Measurements from ENCODE around the gene NRROS. TPM values are rescaled to one million over a fixed set of nuclear protein-coding genes. Genes with fewer than 3 reads are reported as not detected.

NRROS gene
- total RNA-seq, 1 experiment from 2014 or later = 1.5 TPM

GRCh38 chr3:196599734-196600128 lies 39.8 kb upstream of the NRROS start:
- no peak for TF ChIP-seq CTCF (IDR thresholded peaks at IDR 0.05; ENCODE audit: insufficient read depth in 1 of 2, low read depth in 1 of 2, low read length in 1 of 2, severe bottlenecking in 1 of 2, unreplicated experiment in 1 of 2)
- Mint-ChIP-seq H3K9me3 (ENCODE audit: unreplicated experiment) (no peaks in the 10 kb centered on the region), H3K4me1 (ENCODE audit: low read depth, unreplicated experiment) (no peaks in the 10 kb centered on the region), H3K27me3 (ENCODE audit: insufficient read depth, unreplicated experiment) (no peaks in the 10 kb centered on the region), H3K4me3 (ENCODE audit: unreplicated experiment) (no peak overlapping the region), H3K36me3 (ENCODE audit: insufficient read depth, unreplicated experiment) (no peaks in the 10 kb centered on the region), H3K27ac (ENCODE audit: unreplicated experiment) (no peak overlapping the region)
- Histone ChIP-seq H3K27me3 (replicated peaks; ENCODE audit: control insufficient read depth, insufficient read depth, low read length) (no peaks in the 10 kb centered on the region), H3K9me3 (no peaks in the 10 kb centered on the region), H3K4me3 (ENCODE audit: low read depth, low read length) (no peak overlapping the region), H3K4me1 (no peaks in the 10 kb centered on the region), H3K36me3 (ENCODE audit: control insufficient read depth, insufficient read depth, low read length) (no peaks in the 10 kb centered on the region)
- ChIA-PET POLR2A (no interaction called here), CTCF (no interaction called here)
- DNase-seq = no peak
- BruUV-seq (replicated peaks) = no TSS peak
- intact Hi-C loops (cut with micrococcal nuclease; ENCODE audit: unreplicated experiment) = no loop called here

- Mint-ChIP-seq H3K27me3 (ENCODE audit: insufficient read depth, unreplicated experiment) (no peaks in the 10 kb centered on the region), H3K36me3 (ENCODE audit: insufficient read depth, unreplicated experiment) (no peaks in the 10 kb centered on the region), H3K9me3 (ENCODE audit: unreplicated experiment) (no peaks in the 10 kb centered on the region), H3K4me3 (ENCODE audit: unreplicated experiment) (no peak overlapping the region), H3K27ac (ENCODE audit: unreplicated experiment) (no peak overlapping the region), H3K4me1 (ENCODE audit: low read depth, unreplicated experiment) (no peaks in the 10 kb centered on the region)
- Histone ChIP-seq H3K9me3 (no peaks in the 10 kb centered on the region), H3K4me1 (no peaks in the 10 kb centered on the region), H3K27me3 (replicated peaks; ENCODE audit: control insufficient read depth, insufficient read depth, low read length) (no peaks in the 10 kb centered on the region), H3K4me3 (ENCODE audit: low read depth, low read length) (no peak overlapping the region), H3K36me3 (ENCODE audit: control insufficient read depth, insufficient read depth, low read length) (no peaks in the 10 kb centered on the region)
- no TSS peak for BruUV-seq (replicated peaks)
- CTCF ChIA-PET = no interaction called here
- no peak for DNase-seq
- intact Hi-C loops (cut with micrococcal nuclease; ENCODE audit: unreplicated experiment) = no loop called here
- POLR2A ChIA-PET = no interaction called here
- no peak for TF ChIP-seq CTCF (IDR thresholded peaks at IDR 0.05; ENCODE audit: insufficient read depth in 1 of 2, low read depth in 1 of 2, low read length in 1 of 2, severe bottlenecking in 1 of 2, unreplicated experiment in 1 of 2)
Observed at GRCh38 chr3:196600359-196600758, 39.1 kb upstream of the NRROS start.

GRCh38 chr3:196602673-196603072 lies 36.8 kb upstream of the NRROS start:
- intact Hi-C loops (cut with micrococcal nuclease; ENCODE audit: unreplicated experiment) = no loop called here
- no peaks in the 10 kb centered on the region for H3K36me3 ChIP-seq (ENCODE audit: control insufficient read depth, insufficient read depth, low read length)
- no peak overlapping the region for H3K4me3 ChIP-seq (ENCODE audit: low read depth, low read length)
- no TSS peak for BruUV-seq (replicated peaks)
- no peaks in the 10 kb centered on the region for H3K27me3 ChIP-seq (replicated peaks; ENCODE audit: control insufficient read depth, insufficient read depth, low read length)
- Mint-ChIP-seq H3K36me3 (ENCODE audit: insufficient read depth, unreplicated experiment) (no peaks in the 10 kb centered on the region), H3K27ac (ENCODE audit: unreplicated experiment) (no peak overlapping the region), H3K4me3 (ENCODE audit: unreplicated experiment) (no peak overlapping the region), H3K9me3 (ENCODE audit: unreplicated experiment) (no peaks in the 10 kb centered on the region), H3K4me1 (ENCODE audit: low read depth, unreplicated experiment) (no peaks in the 10 kb centered on the region), H3K27me3 (ENCODE audit: insufficient read depth, unreplicated experiment) (no peaks in the 10 kb centered on the region)
- no peaks in the 10 kb centered on the region for H3K9me3 ChIP-seq
- DNase-seq = no peak
- ChIA-PET POLR2A (no interaction called here), CTCF (no interaction called here)
- TF ChIP-seq CTCF (IDR thresholded peaks at IDR 0.05; ENCODE audit: insufficient read depth in 1 of 2, low read depth in 1 of 2, low read length in 1 of 2, severe bottlenecking in 1 of 2, unreplicated experiment in 1 of 2) = no peak
- H3K4me1 ChIP-seq = no peaks in the 10 kb centered on the region

Data from Caco-2 (cell line).